ENCODE results near the gene CDC42BPG. TPM values are rescaled to one million over a fixed set of nuclear protein-coding genes. Genes with fewer than 3 reads are reported as not detected.
"Not testable (repeated sequence)": the region's sequence is repeated elsewhere in the genome, so short reads cannot be mapped to it uniquely, and the experiment has no call there.

The CDC42BPG gene
- total and polyA plus RNA-seq, 8 donors = 6.8 to 25.9 (median 9.0) TPM

DNA sequence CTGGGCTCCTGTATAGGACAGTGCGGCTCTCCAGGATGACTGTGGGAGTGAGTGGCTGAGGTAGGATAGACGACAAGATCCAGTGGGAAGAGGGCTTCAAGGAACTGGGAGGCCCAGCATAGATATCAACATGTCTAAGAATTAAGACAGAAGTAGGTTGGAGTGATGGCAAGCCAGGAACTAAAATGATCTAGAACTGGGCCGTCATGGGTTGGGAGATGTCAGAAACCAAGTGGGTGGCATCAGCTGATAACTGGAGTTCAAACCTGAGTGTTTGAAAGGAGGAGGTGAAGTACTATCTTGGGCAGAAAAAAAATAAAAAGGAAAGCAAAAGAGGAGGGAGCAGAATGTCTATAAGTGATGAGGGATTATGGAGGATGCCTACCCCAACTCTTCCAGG, 27.0 kb downstream of the CDC42BPG start:
- no peaks in the 10 kb centered on the region for H3K4me1 ChIP-seq
- TF ChIP-seq CTCF (IDR thresholded peaks at IDR 0.05) = no peak
- ATAC-seq (no peak), DNase-seq (no peak)
- H3K27ac ChIP-seq = no peak overlapping the region
- no peak overlapping the region for H3K4me3 ChIP-seq
- H3K27me3 ChIP-seq = no peaks in the 10 kb centered on the region
- H3K36me3 ChIP-seq = no peaks in the 10 kb centered on the region
- H3K9me3 ChIP-seq = no peaks in the 10 kb centered on the region
- intact Hi-C loops (cut with DNase I) = no loop called here

GRCh38 chr11:64815433-64815832, 29.0 kb downstream of the CDC42BPG start:
- H3K4me1 ChIP-seq; H3K27ac ChIP-seq; H3K9me3 ChIP-seq; H3K36me3 ChIP-seq; DNase-seq; intact Hi-C loops (cut with DNase I); ATAC-seq; H3K27me3 ChIP-seq; H3K4me3 ChIP-seq: not testable (repeated sequence)

DNA sequence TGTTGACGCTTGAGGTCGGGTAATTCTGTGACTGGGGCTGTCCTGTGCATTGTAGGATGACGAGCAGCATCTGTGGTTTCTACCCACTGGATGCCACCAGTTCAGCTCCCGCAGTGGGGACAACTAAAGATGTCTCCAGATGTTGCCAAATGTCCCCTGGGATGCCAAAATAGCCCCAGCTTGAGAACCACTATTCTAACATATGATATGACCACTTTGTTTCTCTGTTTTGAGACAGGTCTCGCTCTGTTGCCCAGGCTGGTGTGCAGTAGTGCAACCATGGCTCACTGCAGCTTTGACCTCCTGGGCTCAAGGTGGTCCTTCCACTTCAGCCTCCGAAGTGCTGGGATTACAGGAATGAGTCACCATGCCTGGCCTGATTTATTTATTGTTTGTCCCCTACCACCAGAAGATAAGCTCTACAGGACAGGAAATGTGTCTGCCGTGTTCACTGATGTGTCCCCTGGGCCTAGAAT, 29.7 kb downstream of the CDC42BPG start:
- H3K27me3 ChIP-seq = no peaks in the 10 kb centered on the region
- ATAC-seq (no peak), DNase-seq (no peak)
- no peak overlapping the region for H3K4me3 ChIP-seq
- peaks cover 0 to 9% of the 10 kb centered on the region in 2 donors for H3K4me1 ChIP-seq
- no peaks in the 10 kb centered on the region for H3K9me3 ChIP-seq
- intact Hi-C loops (cut with DNase I) = no loop called here
- TF ChIP-seq CTCF (IDR thresholded peaks at IDR 0.05) = no peak
- no peaks in the 10 kb centered on the region for H3K36me3 ChIP-seq
- H3K27ac ChIP-seq = no peak overlapping the region

DNA sequence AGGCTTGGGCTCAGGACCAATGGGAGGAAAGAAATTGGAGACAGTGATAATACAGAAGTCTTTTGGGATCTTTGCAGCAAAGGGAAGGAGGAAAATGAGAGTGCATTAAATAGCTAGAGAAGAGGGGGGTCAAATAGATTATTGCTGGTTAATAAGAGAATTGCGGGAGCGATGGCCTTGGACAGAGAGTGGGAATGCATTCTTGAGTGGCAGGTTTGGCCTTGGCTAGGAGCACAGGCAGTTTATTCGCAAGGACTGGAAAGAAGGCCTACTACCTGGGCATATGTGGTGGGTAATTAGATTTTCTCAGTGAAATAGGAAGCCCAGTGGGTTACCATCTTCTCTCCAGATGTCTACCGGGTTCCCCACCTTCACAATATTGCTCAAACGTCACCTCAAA, 30.6 kb downstream of the CDC42BPG start:
- Histone ChIP-seq H3K36me3 (no peaks in the 10 kb centered on the region), H3K9me3 (no peaks in the 10 kb centered on the region), H3K4me1 (peaks cover 6 to 18% of the 10 kb centered on the region in 2 donors), H3K27ac (no peak overlapping the region), H3K27me3 (no peaks in the 10 kb centered on the region), H3K4me3 (no peak overlapping the region)
- no peak for ATAC-seq
- no peak for TF ChIP-seq CTCF (IDR thresholded peaks at IDR 0.05)
- no peak for DNase-seq
- intact Hi-C loops (cut with DNase I) = no loop called here

GRCh38 chr11:64810891-64811272, 33.6 kb downstream of the CDC42BPG start:
- H3K27ac ChIP-seq = peak overlapping the region in 1 of 2 donors; percentile 65
- peak; percentile 7 for ATAC-seq

More at GRCh38 chr11:64810891-64811272, 33.6 kb downstream of the CDC42BPG start:
- peak overlapping the region; percentile 77 to 91 for H3K4me3 ChIP-seq
- H3K27me3 ChIP-seq = no peaks in the 10 kb centered on the region
- no peaks in the 10 kb centered on the region for H3K9me3 ChIP-seq
- DNase-seq = no peak
- peaks cover 0 to 16% of the 10 kb centered on the region in 2 donors for H3K36me3 ChIP-seq
- peaks cover 6 to 20% of the 10 kb centered on the region in 2 donors for H3K4me1 ChIP-seq
- intact Hi-C loops (cut with DNase I) = no loop called here
- no peak for TF ChIP-seq CTCF (IDR thresholded peaks at IDR 0.05)
